ENCODE data around the gene LSG1.
A peak's percentile ranks its signal among the peaks of the same experiment; 100 is the strongest.

LSG1 gene

DNA sequence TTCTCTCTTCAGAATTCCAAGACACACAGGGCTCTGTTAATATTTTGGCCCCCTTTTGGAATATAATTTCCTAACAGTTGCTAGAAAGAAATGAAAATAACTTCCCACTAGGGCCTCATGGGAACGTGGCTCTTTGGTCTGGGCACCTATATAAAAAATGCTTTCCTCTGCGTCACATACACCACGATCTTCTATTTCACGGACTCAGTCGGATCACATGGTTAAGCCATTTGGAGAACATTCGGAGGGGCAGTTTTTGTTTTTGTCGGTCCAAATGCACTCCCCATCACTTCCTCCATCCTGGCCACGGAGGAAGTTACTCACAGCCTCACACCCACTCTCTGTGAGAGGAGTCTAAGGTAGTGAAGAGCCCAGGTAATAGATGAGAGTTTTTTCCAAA is 59.8 kb downstream of the LSG1 start:
- no peak for ATAC-seq
- TF ChIP-seq SNAI2 (CRISPR knock-in tag; IDR thresholded peaks at IDR 0.05) = no peak
- TF ChIP-seq ZC3H10 (CRISPR knock-in tag; IDR thresholded peaks at IDR 0.05) = no peak
- no peak for TF ChIP-seq ZNF565 (CRISPR knock-in tag; conservative IDR thresholded peaks at IDR 0.05; ENCODE audit: low read depth)
- no peak for TF ChIP-seq TCF4 (CRISPR knock-in tag; IDR thresholded peaks at IDR 0.05; ENCODE audit: borderline replicate concordance)
- TF ChIP-seq ARNTL (CRISPR knock-in tag; IDR thresholded peaks at IDR 0.05; ENCODE audit: borderline replicate concordance, low read depth) = no peak
- no peak for TF ChIP-seq ISL1 (CRISPR knock-in tag; IDR thresholded peaks at IDR 0.05)
- TF ChIP-seq PPARA (CRISPR knock-in tag; IDR thresholded peaks at IDR 0.05; ENCODE audit: borderline replicate concordance) = no peak
- TF ChIP-seq, protein P1, sequence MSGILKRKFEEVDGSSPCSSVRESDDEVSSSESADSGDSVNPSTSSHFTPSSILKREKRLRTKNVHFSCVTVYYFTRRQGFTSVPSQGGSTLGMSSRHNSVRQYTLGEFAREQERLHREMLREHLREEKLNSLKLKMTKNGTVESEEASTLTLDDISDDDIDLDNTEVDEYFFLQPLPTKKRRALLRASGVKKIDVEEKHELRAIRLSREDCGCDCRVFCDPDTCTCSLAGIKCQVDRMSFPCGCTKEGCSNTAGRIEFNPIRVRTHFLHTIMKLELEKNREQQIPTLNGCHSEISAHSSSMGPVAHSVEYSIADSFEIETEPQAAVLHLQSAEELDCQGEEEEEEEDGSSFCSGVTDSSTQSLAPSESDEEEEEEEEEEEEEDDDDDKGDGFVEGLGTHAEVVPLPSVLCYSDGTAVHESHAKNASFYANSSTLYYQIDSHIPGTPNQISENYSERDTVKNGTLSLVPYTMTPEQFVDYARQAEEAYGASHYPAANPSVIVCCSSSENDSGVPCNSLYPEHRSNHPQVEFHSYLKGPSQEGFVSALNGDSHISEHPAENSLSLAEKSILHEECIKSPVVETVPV (CRISPR knock-in tag; IDR thresholded peaks at IDR 0.05) = no peak
- TF ChIP-seq ESRRG (CRISPR knock-in tag; IDR thresholded peaks at IDR 0.05) = no peak
- TF ChIP-seq, protein P2, sequence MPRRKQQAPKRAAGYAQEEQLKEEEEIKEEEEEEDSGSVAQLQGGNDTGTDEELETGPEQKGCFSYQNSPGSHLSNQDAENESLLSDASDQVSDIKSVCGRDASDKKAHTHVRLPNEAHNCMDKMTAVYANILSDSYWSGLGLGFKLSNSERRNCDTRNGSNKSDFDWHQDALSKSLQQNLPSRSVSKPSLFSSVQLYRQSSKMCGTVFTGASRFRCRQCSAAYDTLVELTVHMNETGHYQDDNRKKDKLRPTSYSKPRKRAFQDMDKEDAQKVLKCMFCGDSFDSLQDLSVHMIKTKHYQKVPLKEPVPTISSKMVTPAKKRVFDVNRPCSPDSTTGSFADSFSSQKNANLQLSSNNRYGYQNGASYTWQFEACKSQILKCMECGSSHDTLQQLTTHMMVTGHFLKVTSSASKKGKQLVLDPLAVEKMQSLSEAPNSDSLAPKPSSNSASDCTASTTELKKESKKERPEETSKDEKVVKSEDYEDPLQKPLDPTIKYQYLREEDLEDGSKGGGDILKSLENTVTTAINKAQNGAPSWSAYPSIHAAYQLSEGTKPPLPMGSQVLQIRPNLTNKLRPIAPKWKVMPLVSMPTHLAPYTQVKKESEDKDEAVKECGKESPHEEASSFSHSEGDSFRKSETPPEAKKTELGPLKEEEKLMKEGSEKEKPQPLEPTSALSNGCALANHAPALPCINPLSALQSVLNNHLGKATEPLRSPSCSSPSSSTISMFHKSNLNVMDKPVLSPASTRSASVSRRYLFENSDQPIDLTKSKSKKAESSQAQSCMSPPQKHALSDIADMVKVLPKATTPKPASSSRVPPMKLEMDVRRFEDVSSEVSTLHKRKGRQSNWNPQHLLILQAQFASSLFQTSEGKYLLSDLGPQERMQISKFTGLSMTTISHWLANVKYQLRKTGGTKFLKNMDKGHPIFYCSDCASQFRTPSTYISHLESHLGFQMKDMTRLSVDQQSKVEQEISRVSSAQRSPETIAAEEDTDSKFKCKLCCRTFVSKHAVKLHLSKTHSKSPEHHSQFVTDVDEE (CRISPR knock-in tag; IDR thresholded peaks at IDR 0.05) = no peak
- TF ChIP-seq, protein P3, sequence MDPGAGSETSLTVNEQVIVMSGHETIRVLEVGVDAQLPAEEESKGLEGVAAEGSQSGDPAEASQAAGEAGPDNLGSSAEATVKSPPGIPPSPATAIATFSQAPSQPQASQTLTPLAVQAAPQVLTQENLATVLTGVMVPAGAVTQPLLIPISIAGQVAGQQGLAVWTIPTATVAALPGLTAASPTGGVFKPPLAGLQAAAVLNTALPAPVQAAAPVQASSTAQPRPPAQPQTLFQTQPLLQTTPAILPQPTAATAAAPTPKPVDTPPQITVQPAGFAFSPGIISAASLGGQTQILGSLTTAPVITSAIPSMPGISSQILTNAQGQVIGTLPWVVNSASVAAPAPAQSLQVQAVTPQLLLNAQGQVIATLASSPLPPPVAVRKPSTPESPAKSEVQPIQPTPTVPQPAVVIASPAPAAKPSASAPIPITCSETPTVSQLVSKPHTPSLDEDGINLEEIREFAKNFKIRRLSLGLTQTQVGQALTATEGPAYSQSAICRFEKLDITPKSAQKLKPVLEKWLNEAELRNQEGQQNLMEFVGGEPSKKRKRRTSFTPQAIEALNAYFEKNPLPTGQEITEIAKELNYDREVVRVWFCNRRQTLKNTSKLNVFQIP (CRISPR knock-in tag; IDR thresholded peaks at IDR 0.05; ENCODE audit: borderline replicate concordance, low read depth) = no peak

DNA sequence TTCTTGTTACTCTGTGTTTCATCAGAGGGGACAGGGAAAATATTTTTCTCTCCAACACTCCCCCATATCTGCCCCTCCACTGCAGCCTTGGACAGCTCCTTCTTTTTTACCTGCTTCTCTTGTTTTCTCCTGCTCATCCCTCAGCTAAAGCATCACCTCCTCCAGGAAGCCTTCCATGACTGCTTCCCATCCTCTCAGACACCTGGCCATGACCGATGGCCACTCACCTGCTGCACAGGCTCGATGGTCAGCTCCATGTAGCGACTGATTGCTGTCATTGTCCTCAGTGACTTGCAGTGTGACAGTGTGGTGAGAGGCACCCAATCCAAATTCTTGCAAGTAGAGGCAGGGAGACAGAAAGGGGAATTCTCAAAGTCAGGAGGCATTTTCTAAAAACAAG is 61.3 kb downstream of the LSG1 start:
- ATAC-seq = no peak
- TF ChIP-seq RARB (CRISPR knock-in tag; IDR thresholded peaks at IDR 0.05) (no peak), ARNTL (CRISPR knock-in tag; IDR thresholded peaks at IDR 0.05; ENCODE audit: borderline replicate concordance, low read depth) (no peak), ZFP3 (CRISPR knock-in tag; IDR thresholded peaks at IDR 0.05) (peak; percentile 87), ISL1 (CRISPR knock-in tag; IDR thresholded peaks at IDR 0.05) (no peak), SNAI2 (CRISPR knock-in tag; IDR thresholded peaks at IDR 0.05) (no peak), ZNF70 (CRISPR knock-in tag; IDR thresholded peaks at IDR 0.05) (no peak)
- TF ChIP-seq, protein P1 (CRISPR knock-in tag; IDR thresholded peaks at IDR 0.05) = no peak

DNA sequence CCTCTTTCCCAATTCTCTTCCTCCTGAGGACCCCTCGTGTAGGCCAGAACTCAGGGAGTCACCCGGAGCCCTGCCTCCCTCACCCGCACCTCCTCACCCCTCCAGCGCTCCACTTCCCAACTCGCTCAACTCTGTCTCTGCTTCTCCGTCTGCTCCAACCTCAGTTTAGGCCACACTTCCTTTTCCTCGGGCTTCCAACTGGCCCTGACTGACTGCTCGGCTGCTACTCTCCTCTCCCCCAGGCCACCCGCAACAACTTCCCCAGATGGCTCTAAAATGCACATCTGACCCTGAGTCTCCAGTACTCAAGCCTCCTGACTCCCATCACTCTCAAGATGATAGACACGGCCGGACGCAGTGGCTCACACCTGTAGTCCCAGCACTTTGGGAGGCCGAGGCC is 62.4 kb downstream of the LSG1 start:
- TF ChIP-seq ZNF70 (CRISPR knock-in tag; IDR thresholded peaks at IDR 0.05) = no peak
- TF ChIP-seq, protein P3 (CRISPR knock-in tag; IDR thresholded peaks at IDR 0.05; ENCODE audit: borderline replicate concordance, low read depth) = no peak
- no peak for TF ChIP-seq ZFP30 (CRISPR knock-in tag; IDR thresholded peaks at IDR 0.05)
- no peak for TF ChIP-seq OSR1 (CRISPR knock-in tag; IDR thresholded peaks at IDR 0.05)
- TF ChIP-seq ESRRG (CRISPR knock-in tag; IDR thresholded peaks at IDR 0.05) = no peak
- no peak for TF ChIP-seq CSDC2 (CRISPR knock-in tag; IDR thresholded peaks at IDR 0.05)
- TF ChIP-seq, protein P4, sequence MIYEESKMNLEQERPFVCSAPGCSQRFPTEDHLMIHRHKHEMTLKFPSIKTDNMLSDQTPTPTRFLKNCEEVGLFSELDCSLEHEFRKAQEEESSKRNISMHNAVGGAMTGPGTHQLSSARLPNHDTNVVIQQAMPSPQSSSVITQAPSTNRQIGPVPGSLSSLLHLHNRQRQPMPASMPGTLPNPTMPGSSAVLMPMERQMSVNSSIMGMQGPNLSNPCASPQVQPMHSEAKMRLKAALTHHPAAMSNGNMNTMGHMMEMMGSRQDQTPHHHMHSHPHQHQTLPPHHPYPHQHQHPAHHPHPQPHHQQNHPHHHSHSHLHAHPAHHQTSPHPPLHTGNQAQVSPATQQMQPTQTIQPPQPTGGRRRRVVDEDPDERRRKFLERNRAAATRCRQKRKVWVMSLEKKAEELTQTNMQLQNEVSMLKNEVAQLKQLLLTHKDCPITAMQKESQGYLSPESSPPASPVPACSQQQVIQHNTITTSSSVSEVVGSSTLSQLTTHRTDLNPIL (CRISPR knock-in tag; IDR thresholded peaks at IDR 0.05; ENCODE audit: low read depth) = no peak
- no peak for TF ChIP-seq BACH2 (CRISPR knock-in tag; IDR thresholded peaks at IDR 0.05; ENCODE audit: borderline replicate concordance)
- TF ChIP-seq RARB (CRISPR knock-in tag; IDR thresholded peaks at IDR 0.05) = no peak
- no peak for TF ChIP-seq ZNF565 (CRISPR knock-in tag; conservative IDR thresholded peaks at IDR 0.05; ENCODE audit: low read depth)
- TF ChIP-seq, protein P1 (CRISPR knock-in tag; IDR thresholded peaks at IDR 0.05) = no peak
- no peak; the same call in 2 of the 3 replicates for ATAC-seq
